ENCODE data around the gene TIAM2.

TIAM2 gene

DNA sequence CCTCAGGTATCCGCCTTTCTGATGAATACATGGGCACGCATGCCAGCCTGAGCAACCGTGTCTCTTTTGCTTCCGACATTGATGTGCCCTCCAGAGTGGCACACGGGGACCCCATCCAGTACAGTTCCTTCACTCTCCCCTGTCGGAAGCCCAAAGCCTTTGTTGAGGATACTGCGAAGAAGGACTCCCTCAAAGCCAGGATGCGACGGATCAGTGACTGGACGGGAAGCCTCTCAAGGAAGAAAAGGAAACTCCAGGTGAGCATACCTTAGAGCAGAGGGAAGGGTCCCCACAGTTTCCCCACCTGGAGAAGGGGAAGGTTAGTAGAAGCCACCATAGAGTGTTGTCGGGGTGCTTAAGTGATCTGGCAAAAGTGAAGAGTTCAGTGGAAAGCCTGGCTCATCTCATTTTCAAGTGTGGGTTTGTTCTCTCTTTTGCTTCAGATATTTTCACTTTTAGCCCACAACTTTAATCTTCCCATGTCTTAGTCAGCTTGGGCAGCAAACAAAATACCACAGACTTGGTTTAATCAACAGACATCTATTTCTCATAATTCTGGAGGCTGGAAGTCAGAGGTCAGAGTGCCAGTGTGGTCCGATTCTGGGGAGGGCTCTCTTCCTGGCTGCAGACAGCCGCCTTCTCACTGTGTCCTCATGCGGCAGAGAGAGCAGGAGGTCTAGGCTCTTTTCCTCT, 135.2 kb downstream of the TIAM2 start:
- no peak for DNase-seq (ENCODE audit: low read depth)

DNA sequence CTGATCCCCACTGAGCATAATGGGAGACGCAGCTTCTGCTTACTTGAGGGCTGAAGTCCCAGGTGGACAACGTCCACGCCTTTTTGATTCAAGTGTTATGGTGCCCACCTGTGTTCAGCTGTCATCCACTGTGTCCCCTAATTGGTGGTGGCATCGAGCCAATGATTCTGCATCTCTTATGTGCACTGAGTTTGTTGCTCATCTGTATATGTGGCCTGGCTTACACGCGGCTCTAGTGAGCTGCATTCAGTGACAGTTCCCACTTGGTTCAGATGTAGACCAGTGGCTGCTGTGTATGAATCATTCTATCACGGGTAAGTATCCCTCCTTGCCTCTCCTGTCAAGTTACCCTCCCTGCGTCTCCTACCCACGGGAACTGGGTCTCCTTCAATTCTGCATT, 137.5 kb downstream of the TIAM2 start:
- no peak for DNase-seq (ENCODE audit: low read depth)

DNA sequence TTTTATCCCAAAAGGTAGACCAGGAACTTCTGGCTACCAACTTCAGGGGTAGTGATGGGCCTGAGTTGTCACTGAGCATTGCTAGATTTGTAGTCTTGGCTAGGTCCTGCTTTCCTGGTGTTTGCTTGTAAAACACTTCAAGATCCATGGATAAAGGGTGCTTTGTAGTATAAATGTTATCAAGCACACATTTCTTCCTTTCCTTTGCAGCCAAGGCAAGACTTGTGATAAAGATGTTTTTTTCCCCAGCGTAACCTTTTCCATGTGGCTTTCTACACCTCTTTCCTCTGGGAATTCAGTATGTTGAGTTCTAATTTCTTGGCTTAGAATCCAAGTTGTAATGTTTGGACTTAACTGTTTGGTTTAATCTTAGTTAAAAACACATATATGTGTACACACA, 145.9 kb downstream of the TIAM2 start:
- no peak for DNase-seq (ENCODE audit: low read depth)

DNA sequence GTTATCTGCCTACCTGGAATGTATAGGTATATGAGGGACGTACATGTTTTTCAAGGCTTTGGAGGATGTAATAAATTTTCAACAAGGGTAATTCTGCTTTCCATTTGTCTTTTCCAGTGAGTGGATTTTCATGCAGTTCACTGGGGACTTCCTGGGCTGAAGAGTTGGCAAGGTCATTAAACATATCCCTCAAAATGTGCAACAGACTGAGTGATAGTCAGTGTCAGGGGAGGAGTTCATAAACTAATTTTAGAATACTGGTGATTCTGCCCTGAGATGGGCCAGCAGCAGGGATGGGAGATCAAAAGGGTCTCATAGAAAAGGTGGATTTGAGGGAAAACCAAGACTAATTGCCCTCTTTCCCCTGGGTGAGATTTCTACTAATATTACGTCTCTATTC, 146.4 kb downstream of the TIAM2 start:
- DNase-seq (ENCODE audit: low read depth): no peak

DNA sequence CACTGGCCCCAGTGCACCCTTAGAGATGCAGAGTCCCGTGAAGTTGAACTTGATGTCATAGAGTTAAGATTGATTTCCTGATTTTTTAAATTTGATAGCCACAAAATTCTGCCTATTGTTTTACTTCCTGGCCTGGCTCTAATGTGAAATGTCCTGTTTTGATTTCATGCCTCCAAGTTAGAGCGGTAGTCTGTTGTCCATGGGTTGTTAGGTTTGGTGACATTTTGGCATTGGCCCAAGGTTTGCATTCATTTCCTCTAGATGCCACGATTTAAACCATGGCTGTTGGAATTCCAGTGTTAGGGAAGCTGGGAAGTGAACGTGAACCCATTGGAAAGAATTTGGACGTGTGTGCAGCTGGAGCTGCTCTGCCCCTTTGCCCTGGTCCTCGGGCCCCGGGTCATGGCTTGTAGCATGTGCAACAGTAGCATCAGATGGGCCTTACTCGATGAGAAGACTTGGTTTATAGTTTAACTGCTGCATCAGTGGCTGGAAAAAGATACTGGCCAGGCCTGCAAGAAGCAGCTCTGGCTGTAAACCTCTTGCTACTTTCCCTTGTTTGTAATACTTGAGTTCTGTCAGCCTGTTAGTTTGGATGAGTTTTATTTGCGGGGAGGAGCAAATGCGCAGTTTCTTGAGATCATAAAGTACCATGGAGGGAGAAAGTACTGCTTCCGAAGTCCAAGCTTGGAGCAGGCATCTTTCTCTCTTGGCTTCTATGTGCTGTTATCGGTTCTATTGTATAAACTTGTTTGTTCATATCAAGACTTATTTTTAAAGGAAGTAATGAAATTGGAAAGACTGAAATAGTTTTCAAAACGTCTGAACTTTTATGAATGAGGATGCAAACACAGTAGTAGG, 147.3 kb downstream of the TIAM2 start:
- no peak for DNase-seq (ENCODE audit: low read depth)

DNA sequence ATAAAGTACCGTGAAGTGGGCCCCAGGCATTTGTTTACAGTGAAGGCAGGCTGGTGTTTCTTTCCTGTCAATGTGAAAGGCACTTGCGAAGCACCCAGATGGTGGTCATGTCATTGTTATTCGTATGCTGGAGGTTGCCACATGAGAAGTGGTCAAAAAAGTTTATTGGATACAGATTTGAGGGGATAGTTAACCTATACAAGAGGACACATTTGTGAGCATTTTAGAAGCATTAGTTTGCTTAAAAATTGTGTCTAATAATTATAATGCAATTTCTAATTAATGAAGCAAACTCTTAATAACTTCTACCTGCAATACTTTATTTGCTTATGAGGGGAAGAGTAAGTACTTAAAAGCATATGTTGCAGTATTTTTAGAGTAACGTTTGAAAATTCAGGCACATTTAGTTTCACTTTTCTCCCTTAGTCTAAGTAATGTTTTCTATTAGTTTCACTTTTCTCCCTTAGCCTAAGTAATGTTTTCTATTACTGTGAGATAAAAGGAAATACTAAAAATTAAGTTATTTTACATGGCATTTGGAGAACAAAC, 148.0 kb downstream of the TIAM2 start:
- DNase-seq (ENCODE audit: low read depth): no peak

DNA sequence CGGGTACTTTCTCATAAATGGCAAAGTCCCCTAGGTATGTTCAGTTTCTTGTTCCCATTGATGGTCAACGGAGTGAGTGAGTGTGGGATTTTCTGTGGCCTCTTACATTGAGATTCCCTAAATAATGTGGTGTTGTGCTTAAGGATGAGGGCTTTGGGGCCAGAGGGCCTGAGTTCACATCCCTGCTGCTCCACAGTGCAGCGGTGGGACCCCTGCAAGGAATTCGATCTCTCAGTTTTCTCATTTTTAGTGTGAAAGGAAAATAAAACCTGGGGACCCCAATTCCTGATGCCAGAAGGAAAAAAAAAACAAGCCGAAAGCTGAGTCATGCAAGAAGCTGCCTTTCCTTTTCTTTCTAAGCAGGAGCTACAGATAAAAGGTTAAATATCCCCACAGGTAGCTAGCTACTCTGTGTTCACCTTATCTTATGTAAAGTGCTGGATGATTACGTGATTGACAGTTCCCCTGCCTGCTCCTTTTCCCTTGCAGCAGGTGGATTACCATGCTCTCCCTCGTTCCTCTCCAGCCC, 148.5 kb downstream of the TIAM2 start:
- DNase-seq (ENCODE audit: low read depth): no peak

DNA sequence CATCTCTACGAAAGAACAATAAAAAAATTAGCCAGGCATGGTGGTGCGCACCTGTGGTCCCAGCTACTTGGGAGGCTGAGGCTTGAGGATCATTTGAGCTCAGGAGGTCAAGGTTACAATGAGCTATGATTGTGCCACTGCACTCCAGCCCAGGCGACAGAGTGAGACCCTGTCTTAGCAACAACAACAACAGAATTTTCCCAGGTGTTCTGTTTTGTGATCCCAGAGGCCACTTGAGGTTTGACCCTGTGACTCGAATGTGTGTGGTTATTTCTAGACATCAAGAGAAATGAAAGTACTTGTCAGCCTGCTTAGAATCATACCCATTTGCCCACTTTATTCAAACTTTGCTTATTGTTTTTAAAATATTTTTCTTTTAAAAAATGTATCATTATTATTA, 151.1 kb downstream of the TIAM2 start:
- no peak for DNase-seq (ENCODE audit: low read depth)

DNA sequence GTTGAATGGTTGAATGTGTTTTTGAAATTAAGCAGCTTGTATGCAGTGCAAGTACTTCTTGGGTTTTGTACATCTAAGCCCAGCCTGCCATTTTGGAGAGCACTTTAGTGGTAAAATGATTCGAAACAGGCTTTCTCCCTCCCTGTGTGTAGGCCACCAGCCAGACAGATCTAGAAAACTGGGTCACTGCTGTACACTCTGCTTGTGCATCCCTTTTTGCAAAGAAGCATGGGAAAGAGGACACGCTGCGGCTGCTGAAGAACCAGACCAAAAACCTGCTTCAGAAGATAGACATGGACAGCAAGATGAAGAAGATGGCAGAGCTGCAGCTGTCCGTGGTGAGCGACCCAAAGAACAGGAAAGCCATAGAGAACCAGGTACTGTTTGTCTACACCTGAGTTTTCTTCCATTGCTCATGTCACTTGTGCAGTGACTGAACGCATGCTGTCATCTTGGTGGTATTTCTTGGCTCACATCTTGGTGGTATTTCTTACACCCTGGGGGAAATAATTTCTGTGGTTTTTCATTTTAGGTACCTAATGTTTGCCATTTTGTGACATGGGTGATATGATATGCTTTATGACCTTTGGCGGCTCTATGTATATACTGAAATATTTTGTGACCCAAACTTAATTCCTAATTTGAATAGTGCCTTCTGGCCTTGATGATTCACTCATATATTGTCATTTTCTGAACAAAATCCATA, 153.0 kb downstream of the TIAM2 start:
- no peak for DNase-seq (ENCODE audit: low read depth)

DNA sequence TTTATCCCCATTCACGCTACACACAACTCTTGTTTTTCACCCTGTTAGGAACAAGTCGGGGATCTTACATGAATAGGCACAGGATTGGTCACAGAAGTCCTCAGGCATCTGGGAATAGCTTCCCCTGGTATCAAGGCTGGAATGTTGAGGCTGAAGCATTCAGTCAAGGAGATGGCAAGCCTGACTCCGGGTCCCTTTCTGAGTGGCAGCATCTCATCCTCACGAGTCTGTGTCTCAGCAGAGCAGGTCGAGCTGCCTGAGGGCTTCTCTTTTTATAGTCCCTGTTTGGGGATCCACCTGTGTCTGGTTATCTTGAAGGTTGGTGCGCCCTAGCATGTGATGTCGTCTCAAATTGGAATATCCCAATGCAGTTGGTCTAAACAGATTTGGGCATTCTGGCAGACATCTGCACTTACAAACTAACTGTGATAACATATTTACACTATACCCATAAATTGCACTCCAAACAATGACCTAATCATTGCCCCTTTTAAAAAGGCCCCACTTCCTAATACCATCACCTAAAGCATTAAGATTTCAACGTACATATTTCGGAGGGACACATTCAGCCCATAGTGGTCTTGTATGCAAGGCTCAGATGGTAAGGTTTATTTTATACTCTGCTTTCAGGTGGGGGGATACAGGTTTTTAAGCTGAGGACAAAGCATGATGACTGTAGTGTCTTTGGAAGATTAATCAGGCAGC, 156.0 kb downstream of the TIAM2 start:
- DNase-seq (ENCODE audit: low read depth): no peak

DNA sequence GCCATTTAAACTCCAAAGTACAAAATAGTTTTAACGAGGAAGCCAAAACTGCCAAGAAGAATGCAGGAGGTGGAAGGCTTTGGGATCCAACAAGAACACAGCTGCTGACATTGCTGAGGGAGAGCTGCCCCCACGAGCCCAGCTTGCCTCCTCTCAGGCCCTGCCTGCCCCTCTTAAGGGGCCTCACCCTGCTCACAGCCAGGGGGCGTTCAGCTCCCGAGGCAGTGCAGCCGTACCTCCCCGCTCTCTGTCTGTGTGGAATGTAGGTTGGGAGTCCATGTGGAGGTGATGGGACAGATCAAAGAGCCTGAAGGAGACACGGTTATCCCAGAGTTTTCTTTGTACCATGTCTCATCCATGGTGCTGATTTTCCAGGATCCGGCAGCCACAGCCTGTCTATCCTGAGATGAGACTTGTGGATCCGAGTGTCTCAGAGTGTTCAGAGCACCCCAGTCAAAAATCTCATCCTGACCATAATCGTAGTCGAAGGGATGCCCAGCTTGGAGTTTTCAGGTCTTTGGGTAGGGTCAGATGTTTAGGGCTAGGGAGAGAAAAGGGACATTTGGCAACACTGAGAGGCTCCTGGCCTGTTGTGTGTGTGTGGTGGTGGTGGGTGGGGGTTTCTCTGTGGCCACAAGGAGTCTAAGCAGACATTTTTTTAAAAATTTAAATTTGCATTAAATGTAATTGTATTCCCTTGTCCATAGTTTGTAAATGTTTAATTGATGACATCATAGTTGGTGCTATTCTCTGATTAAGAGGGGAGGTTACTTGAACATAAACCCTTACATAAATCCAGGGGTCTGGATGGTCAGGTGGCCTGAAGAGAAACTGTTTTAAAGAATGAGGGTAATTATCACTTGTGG, 157.3 kb downstream of the TIAM2 start:
- no peak for DNase-seq (ENCODE audit: low read depth)

DNA sequence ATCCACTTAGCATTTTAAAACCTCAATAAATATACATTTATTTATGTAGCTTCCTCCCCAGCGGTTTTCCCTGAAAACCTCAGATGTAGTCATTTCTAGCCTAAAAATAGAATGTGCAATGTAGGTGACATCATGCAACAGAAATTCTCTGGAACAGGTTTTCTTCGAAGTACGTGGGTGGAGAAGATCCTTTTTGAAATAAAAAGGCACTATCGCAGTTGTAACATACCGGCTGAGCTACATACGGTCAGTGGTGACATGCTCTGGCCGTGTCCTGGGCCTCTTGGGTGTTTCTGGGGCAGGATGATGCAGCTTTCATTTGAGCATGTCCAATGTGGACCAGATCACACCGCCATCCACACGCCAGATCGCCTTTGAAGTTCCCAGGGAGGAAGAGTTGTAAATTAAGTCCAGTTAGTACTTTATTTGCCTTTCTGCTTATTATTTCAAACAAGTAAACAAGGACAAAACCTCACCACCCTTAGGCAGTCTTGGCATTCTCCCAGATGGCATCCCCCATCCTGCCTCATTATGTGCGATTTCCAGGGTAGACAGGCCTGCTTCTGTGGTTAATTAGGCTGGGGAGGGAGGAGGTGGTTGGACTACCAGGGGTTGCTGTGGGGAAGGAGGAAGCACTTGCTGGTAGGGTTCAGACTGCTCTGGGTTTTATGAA, 159.2 kb downstream of the TIAM2 start:
- no peak for DNase-seq (ENCODE audit: low read depth)

DNA sequence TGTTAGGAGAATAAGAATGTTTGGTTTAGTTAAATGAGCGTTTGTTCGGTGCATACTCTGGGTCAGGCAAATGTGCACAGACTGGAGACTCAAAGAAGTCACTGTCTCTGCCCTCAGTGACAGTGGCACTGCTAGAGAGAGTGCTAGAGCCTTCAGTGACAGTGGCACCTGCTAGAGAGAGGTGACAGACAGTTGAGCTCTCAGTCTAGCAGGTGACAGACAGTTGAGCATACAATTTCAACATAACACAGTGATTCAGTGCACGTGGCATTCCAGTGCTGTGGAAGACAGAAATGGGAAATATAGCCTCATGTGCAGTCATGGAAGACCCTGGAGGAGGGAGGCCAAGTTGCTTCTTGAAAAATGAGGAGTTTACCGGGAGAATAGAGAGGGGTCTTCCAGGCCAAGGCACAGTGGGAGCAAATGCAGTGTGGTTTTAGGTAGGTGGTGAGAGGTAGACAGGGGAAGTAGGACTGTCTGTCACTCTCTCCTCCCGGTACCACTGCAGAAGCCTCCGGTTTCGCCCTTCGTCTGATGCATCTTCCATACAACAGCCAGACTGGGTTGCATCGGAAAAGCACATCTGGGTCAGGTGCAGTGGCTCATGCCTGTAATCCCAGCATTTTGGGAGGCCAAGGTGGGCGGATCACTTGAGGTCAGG, 160.8 kb downstream of the TIAM2 start:
- no peak for DNase-seq (ENCODE audit: low read depth)

DNA sequence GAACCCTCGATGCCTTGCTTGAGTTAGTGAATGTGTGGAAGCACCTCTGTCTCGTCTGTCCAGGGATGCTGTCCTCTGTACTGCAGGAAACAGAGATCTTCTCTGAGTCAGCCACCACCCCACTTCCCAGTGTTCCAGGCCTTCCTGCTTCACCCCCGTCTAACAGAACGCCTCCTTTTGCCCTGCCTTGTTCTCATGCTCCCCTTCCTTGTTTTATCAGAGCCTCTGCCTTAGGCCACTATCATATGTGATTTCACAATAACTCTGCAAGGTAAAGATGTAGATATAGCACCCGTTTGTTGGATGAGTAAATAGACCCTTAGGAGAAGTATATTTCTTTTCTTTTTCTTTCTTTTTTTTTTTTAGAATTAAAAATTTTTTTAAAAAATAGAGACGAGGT, 162.0 kb downstream of the TIAM2 start:
- no peak for DNase-seq (ENCODE audit: low read depth)

DNA sequence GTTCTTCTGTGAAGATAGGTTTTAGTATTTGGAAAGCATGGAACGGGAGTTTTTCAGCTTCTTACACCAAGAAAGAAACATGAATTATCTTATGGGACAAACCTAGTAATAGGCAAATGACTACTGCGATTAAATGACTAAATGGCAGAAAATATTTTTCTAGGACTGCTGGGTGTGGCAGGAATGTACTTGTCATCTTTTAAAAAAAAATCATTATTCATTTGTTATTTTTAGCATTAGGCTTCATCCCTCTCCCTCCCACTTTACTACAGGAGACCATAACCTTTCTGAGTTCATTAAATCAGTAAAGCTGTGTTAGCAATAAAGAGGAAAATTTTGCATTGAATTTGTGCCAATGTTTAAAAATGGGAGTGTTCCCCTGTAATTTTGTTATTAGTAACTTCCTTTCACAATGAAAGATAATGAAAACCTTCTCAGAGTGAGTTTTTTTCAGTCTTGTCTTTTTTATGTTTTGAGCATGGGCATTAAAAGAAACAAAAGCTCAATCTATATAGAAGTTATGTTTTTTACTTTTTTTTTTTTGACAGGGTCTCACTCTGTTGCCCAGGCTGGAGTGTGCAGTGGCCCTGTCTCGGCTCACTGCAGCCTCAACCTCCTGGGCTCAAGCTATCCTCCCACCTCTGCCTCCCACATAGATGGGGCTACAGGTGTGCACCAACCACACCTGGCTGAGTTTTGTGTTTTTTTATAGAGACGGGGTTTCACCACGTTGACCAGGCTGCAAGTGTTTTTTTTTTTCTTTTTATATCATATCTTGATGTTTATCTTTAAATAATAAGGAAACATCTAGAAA, 163.1 kb downstream of the TIAM2 start:
- DNase-seq (ENCODE audit: low read depth): no peak

DNA sequence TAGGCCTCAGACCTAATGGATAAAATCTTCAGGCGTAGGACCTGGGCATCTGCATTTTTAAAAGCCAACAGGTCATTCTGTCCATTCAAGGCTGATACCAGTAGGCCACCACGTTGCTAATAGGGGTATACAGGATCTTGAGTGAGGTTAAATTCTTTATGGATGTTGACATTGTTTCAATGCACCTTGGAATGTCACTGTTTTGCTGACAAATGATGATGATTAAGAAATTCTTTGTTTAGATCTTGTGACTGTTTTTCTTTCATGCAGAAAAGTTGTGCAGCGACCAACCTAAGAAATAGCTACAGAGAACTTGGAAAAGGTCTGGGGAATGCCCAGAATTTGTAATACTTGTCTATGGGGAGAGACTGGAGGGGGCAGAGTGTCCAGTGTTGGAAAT, 167.6 kb downstream of the TIAM2 start:
- no peak for DNase-seq (ENCODE audit: low read depth)

DNA sequence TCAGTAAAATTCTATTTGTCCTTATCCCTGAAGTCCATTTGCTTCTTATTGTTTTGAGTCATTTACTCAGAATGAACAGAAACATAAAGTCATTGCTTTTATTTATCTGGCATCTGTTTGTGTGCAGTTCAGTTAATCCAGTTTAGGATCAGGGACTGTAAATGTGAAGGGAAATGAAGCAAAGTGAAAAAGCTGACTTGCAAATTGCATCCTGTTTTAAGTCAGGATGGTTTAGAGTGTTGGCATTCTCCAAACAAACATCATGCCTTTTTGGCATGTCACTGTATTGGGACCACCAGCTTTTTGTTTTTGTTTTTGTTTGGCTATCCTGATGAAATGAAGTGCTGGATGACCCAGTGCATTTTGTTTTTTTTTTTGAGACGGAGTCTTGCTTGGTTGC, 168.5 kb downstream of the TIAM2 start:
- DNase-seq (ENCODE audit: low read depth): no peak

DNA sequence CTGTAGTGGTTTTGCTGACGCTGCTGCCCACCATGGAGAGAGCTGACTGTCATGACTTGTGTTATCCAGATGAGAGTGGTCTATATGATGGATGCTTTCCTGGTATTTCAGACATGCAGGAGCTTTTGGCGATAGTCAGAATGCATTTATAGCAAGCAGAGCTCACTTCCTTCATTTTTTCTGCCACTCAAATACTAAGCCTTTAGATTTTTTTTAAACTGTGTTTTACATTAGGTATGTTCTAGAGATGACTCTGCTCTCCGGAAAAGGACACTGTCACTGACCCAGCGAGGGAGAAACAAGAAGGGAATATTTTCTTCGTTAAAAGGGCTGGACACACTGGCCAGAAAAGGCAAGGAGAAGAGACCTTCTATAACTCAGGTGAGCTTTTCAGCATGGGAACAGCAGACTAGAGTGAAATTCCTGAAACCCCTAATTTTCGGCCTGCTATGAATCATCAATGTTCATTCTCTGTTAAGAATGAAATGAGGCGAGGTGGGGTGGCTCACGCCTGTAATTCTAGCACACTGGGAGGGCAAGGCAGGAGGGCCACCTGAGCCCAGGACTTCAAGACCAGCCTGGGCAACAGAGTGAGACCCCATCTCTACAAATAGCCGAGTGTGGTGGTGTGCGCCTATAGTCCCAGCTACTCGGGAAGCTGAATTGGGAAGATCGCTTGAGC, 170.1 kb downstream of the TIAM2 start:
- DNase-seq (ENCODE audit: low read depth): no peak

Data from stimulated activated CD8-positive, alpha-beta memory T cell treated with anti-CD3 and anti-CD28 coated beads, Interleukin-4, amount 100 ng/mL, for 24 hours (primary cell).